HG03066 (cell line): Measurements from ENCODE around the gene ACSS2.

Experiments used
- ATAC-seq: cut with Tn5 transposase; IDR thresholded peaks from one replicate; pipeline ENCODE4 v1.9.1; 2021; ENCODE audit warnings: low read depth; ENCODE audit not compliant: unreplicated experiment

ACSS2 gene

DNA sequence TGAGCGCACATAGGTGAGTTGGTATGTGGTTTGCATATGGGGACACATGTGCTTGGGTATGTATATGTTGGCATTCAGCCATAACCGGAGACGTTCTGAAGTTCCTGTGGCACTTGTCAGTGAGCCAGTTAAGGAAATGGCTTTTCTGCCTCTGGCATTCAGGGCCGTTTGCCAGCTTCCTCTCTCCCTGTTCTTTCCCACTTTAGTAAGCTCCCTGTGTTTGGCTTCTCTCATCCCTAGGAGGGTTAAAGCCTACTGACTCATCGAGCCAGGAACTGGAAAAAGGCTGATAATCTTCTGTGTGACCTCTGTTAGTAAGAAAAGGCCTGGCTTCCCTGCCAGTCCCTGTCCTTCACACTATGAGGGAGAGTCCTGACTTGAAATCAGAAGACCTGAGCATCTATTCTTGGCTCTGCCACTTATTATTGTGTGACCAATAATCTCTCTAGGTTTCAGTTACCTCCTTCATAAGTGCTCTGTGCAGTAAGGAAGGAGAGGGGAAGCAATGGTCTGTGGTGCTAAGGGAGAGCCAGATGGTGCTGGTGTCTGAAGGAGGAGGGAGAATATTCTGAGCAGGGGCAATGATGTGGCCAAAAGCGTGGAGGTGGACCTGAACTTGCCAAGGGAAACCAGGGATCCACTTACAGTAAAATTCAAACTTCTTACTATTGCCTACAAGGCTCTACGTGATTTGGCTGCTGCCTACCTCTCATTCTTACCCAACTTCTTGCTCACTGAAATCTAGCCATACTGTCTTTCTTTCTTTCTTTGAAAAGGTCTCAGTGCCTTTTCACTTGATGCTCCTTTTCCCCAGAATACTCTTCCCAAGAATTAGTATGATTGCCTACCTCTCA lies 31.4 kb downstream of the ACSS2 start:
- no peak for ATAC-seq

DNA sequence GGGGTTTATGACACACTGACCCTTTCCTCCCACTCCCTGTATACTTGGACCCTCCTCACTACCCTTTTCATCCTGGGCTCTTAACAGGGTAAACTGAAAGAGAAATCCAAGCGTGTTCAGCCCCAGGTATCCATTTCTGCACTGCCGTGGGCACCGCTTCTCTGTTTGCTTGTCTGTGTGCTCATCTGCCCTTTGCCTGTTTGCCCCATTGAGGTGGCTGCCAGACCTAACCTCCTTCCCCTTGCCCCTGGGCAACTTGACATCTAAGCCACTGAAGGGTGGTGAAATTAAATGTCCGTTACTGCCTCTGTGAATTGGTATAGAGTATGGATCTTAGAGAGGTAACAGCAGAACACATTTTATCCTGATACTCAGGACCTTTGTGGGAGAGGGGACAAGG lies 38.7 kb downstream of the ACSS2 start:
- ATAC-seq = no peak

DNA sequence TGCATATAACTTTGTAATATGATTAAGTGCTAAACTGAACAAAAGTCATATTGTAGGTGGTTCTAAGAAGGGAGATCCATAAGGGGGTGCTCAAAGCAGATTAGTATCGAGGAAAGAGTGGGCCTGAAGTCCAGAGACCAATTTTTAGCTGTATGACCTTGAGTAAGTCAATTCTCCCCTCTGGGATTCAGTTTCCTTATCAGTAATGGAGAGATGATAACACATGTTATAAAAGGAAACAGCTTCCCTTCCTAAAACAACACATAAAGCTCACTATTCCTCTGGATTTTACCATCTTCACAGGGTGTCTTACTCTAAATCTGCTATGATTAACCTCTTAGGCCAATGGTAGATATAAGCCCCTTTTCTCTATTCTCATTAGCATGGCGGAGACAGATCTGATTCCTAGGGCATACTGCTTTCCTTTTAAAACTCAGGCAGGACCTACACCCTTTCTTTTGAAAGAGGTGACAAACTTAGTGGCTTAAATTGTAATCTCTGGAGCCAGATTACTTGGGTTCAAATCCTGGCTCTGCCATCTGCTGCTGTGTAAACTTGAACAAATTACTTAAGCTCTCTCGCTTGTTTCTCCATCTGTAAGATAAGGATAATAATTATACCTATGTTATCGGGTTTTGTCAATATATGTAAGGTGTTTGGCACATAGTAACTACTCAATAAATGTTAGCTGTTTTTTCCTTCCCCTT lies 39.5 kb downstream of the ACSS2 start:
- ATAC-seq = no peak

DNA sequence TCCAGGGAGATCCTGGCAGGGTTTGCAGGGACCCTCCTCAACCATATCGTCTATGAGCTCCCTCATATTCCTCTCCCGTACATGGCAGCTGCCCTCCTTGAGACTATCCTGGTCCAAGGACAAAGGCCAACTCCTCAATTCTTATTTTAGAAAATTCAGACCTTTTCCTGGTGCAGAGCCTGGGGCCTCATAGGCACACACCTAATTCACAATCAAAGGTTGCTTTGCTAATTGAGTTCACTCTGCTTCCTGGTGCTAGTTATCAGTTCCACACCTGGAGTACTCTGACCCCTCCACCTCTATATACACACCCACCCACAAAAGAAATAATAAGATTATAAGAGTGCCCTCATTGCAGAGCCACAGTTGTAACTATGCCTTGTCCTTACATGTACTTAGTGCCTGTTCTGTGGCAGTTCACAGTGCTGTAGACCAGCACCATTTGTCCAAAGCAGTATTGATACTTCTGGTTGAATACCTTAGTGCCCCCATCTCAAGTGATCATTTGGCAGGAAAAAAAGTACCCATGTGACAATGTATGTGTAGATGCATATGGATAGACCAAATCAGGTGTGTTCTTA lies 40.5 kb downstream of the ACSS2 start:
- ATAC-seq = no peak

DNA sequence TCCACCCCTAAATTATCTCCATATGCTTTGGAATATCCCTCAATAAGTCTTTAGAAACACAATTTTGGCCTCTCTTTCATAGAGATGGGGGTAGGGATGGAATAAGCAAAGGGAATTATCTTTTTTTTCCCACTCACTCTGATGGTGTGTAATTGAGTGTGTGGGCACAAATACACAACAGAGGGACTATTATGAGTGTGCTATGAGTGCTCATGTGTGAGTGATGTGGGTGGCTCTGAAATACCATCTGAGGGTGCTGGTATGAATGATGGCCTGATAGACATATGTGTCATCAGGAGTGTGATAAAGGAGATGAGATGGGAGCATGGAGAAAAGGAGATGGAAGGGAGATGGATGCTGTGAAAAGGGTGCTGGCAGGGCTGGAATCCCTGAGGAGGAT lies 43.6 kb downstream of the ACSS2 start:
- no peak for ATAC-seq

DNA sequence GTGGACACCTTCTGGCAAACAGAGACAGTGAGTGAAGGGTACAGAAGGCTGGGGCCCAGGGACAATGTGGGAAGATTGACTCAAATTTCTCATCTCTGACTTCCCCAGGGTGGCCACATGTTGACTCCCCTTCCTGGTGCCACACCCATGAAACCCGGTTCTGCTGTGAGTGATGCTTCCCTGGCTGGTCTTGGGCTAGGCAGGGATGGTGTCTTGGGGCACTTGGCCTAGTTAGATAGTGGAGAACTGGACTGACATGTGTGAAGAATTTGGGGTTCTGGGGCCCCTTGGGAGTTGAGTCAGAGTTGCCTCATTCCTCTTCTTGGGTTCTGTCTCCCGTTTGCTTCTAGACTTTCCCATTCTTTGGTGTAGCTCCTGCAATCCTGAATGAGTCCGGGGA lies 45.0 kb downstream of the ACSS2 start:
- no peak for ATAC-seq

DNA sequence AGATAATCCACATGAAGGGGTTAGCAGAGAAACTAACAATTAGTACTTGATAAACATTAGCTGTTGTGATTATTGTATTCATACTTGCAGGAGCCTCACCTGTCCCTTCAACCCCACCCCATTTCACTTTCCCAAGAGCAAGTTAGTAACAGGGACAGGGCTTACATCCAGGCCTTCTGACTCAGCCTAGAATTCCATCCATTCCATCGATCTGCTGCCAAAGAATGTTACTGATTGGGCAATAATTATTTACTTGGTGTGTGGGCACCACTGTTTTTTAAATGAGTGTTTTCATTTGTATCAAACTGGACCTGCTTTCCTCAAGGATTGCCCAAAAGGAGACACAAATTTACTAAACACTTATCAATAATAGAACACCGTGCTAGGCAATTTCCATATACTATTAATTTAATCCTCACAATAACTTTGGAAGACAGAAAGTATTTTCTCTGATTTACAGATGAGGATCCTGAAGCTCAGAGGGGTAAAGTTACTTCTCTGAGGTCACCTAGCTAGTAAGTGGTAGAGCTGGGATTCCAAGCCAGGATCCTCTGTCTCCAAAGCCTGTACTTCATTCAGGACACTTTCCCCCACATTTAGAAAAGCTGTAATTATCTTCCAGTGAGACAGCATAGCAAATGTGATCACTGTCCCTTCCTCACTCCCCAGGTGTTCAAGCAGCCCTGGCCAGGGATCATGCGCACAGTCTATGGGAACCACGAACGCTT lies 46.4 kb downstream of the ACSS2 start:
- ATAC-seq = no peak

DNA sequence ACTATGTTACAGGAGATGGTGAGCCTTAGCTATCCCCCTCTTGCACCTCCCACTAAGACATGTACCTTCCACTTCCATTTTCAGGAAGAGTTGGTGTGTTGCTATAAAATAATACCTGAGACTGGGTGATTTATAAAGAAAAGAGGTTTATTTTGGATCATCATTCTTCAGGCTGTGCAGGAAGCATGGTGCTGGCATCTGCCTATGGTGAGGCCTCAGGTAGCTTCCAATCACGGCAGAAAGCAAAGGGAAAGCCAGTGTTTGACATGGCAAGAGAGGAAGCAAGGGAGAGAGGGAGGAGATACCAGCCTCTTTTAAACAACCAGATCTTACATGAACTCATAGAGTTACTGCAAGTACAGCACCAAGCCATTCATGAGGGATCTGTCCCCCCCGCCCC lies 47.0 kb downstream of the ACSS2 start:
- no peak for ATAC-seq

DNA sequence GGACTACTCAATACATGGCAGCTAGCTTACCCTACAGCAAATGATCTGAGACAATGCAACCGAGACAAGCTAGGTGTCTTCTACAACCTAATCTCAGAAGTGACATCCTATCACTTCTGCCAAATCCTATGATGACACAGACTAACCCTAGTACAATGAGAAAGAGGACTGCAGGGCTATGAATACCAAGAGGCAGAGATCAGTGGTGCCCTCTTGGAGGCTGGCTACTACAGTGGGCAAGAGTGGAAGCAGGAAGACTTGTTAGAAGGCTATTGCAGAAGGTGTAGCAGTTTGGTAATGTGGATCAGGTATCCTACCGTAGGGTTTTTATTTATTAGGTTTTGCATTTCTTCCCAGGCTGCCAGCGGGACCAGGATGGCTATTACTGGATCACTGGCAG lies 48.9 kb downstream of the ACSS2 start:
- no peak for ATAC-seq

DNA sequence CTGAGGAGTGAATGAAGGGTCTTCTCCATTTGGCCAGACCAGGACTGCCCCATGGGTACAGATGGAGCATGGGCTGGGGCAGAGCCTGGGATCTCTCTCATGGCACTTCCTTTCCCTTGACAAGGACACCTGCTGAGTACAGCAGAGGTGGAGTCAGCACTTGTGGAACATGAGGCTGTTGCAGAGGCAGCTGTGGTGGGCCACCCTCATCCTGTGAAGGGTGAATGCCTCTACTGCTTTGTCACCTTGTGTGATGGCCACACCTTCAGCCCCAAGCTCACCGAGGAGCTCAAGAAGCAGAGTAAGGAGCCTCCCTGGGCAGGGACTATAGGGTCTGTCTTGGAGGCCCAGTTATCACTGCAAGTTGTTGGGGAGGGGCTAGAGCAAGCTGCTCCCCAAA lies 49.6 kb downstream of the ACSS2 start:
- ATAC-seq = no peak

DNA sequence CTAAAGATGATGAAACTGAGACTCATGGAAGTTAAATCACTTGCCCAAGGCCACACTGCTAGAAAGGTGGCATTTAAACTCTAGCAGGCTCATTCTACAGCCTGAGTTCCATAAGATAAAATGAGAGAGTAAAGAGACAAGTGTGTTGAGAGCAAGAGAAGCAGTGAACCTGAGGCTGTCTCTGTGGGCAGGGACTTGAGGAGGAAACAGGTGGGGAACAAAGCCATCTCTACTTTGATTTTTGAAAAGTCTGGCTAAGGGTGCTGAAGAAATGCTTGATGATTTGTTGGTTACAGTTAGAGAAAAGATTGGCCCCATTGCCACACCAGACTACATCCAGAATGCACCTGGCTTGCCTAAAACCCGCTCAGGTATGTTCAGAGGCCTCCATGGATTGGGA lies 50.2 kb downstream of the ACSS2 start:
- ATAC-seq = no peak

DNA sequence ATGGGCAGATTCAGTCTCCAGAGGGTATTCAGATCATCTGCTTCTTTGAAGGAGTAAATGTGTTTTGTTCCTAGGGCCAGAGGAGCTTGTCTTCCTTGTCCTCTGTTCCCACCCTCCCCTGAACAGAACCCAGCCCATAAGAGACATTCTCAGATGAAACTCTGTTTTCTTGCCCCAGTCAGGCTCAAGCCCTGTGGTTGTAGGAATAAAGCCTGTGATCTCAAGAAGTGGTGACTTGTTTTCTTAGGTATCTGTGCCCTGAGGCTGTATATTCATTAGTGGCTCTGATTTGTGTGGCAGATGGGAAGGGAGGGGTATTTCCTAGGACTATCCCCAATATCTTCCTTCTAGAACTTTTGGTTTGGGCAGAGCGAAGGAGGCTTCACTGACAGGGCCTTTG lies 51.3 kb downstream of the ACSS2 start:
- ATAC-seq = no peak

DNA sequence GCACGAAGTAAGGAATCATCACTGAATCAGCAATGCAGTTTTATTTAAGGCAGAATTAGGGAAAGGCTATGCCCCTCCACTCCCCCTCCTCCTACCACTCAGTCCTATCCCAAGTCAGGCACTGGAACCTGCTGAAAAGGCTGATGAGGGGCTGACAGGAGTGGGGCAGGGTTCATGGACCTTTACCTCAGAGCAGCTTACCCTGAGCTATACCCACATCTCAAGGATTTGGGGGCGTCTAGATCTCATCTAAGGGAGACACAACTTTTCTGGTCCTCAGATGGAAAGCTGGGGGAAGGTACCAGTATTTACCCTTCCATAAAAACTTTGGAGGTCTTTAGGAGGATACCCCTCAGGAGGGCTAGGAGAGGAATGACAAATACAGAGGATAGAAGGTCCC lies 52.0 kb downstream of the ACSS2 start:
- no peak for ATAC-seq

DNA sequence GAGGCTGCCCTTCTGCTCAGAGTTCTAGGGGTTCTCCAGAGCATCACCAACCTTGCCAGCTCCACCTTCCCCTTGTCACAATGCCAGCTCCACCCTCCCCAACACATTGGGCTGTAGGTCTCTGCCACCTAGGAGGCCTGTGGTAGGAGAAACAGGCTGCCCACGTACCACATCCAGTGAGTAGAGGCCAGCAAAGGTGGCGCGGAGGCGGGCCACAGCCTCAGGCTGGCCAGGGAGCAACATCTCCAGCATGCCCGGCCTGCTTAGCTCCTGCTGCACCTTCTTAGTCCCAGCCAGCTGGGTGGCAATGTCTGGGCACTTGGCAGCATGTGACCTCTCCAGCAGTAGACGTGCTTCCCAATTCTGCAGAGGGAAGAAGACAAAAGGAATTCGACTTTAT lies 55.4 kb downstream of the ACSS2 start:
- ATAC-seq = no peak

DNA sequence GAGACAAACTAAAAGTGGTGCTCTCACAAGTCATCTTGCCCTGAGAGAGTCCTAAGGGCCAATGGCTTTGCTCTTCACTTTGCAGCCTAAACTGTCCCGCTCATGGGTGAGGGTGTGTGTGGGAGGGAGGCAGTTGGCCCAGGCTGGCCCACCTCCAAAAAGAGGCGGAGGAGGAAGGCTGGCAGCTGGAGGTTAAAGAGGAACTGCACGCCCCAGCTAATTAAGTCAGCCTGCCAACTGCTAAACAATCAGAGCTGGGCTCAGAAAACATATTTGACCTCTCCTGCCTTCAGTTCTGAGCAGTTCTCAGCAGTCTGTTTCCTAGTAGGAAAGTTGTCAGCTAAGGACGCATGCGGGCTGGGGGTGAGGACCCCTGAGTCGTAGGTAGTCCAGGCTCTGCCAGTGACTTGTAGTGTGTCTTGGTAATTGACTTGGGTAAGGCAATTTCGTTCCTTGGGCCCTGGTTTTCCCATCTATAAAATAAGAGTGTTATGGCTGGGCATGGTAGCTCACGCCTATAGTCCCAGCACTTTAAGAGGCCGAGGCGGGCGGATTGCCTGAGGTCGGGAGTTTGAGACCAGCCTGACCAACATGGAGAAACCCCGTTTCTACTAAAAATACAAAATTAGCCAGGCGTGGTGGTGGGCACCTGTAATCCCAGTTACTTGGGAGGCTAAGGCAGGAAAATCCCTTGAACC lies 62.2 kb downstream of the ACSS2 start:
- no peak for ATAC-seq

DNA sequence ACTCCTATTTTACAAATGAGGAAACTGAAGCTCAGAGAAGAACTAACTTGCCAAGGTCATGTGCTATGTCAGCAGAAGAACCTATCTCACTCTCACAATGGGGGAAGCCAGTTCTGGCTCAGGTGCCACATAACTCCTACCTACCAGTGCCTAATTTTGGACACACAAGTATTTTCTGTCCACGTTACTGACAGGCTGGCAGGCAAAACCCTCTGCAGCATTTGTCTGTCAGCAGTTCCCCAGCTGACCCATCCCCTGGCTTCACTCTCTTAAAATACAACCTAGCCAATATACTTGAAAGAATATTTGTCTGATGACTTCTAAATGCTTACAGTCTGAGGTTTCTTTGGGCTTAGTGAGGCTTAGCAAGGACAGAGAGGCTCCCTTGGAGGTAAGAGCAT lies 63.7 kb downstream of the ACSS2 start:
- no peak for ATAC-seq

DNA sequence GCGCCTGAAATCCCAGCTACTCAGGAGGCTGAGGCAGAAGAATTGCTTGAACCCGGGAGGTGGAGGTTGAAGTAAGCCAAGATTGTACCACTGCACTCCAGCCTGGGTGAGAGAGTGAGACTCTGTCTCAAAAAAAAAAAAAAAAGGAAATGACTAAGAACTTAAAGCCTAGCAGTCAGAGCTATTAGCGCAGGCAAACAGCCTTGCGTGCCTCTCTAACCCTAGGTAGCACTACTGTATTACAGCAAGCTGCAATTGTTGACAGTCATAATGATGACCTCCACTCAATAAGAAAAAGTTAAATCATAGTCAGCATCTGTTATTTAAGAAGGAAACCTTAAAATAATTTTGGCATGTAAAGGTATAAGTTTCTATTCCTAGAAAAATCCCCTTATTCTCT lies 64.8 kb downstream of the ACSS2 start:
- no peak for ATAC-seq

DNA sequence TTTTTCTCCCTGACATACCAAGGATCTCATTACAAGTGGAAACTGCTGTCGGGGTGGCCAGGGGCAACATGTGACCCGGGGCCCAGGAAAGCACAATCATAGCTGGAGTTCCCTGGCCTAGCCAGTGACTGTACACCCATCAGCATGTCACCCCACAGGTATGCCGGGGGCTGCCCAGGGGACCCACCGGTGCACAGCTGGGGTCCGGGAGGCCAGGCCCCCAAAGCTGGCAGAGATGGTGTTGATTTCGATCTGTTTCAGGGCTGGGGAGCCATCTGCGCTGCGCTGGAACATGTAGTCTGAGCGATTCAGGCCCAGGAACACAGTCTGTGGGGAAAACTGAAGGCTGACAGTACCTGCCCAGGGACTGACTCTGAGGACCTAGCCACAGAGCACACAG lies 65.9 kb downstream of the ACSS2 start:
- no peak for ATAC-seq

DNA sequence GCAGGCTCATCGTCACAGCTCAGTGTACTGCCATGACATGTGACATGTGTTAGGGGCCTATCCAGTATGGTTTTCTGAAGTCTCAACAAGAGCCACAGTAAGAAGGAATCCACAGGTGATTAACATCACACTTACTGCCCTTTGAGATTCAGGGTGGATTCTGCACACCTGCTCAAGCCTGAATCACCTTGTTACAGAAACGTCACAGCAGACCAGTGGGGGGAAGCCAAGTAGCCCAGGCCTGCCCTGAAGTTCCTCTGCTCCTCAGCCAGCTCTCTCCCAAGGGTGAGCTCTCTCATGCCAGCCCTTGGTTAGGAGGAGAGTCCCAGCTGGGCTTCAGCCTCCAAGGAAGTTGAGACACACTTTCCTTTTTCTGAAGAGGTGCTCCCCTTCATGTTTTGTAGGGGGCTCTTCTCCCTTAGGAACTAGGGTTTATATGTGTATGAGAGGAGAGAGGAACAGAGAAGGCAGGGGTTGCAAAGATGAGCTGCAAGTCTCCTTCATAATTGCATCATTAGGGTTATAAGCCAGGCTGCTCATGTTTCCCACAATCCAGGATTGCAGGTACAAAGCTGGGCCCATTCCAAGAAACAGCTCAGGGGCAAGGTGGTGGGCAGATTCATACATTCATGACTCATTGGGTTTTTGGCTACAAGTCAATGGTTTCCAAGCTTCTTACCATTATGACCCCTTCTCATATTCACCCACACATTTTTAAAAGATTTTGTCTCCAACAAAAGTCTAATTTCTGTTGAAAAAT lies 67.6 kb downstream of the ACSS2 start:
- no peak for ATAC-seq
